NCI-H460 (cell line): ENCODE data around the gene BPIFA1. TPM values are rescaled to one million over a fixed set of nuclear protein-coding genes. Genes with fewer than 3 reads are reported as not detected.

ENCODE experiments used
- total RNA-seq: library from RNA; depleted of rRNA; stranded (reverse); fragments of >200 nt; shearing (Covaris generic); gene quantifications from 2 replicates; pipeline ENCODE4 v1.2.3, GENCODE V29; 2014; rRNA removed

Gene BPIFA1
- total RNA-seq, 1 experiment from 2014 or later, result not detected

Other genes with a start within 250 kb of the BPIFA1 start
- gene SUN5, start 231.6 kb upstream of the BPIFA1 start, total RNA-seq, result not detected in 2 replicates
- not detected in 2 replicates for gene BPIFB2, start 228.3 kb upstream of the BPIFA1 start, total RNA-seq
- not detected in 2 replicates for gene BPIFB6, start 204.3 kb upstream of the BPIFA1 start, total RNA-seq
- not detected in 2 replicates for gene BPIFB3, start 182.1 kb upstream of the BPIFA1 start, total RNA-seq
- gene BPIFB4, start 156.4 kb upstream of the BPIFA1 start, total RNA-seq, result not detected in 2 replicates
- gene BPIFA2, start 67.8 kb upstream of the BPIFA1 start, total RNA-seq, result not detected in 2 replicates
- gene BPIFA3, start 18.6 kb upstream of the BPIFA1 start, total RNA-seq, result not detected in 2 replicates
- not detected in 2 replicates for gene BPIFB1, start 47.2 kb downstream of the BPIFA1 start, total RNA-seq
- 31.9 and 34.9 TPM in 2 replicates for gene CDK5RAP1, start 165.5 kb downstream of the BPIFA1 start, total RNA-seq
- gene SNTA1, start 207.8 kb downstream of the BPIFA1 start, total RNA-seq, result 7.3 and 10.4 TPM in 2 replicates